ENCODE measurements around the gene FHIT.

The FHIT gene

GRCh38 chr3:60080648-60081047 lies 1170.6 kb downstream of the FHIT start:
- H3K27ac Mint-ChIP-seq = peak overlapping the region in 1 of 2 donors; percentile 85
- H3K4me3 Mint-ChIP-seq = peak overlapping the region; percentile 62 to 87
- ATAC-seq (peak; percentile 92), DNase-seq (peak in 1 of 2 donors; percentile 25)
- no peaks in the 10 kb centered on the region for H3K27me3 Mint-ChIP-seq
- H3K9me3 Mint-ChIP-seq = peaks cover 8 to 11% of the 10 kb centered on the region in 2 donors
- H3K4me1 Mint-ChIP-seq = peaks cover 59% of the 10 kb centered on the region

GRCh38 chr3:60079076-60079475 lies 1172.2 kb downstream of the FHIT start:
- Mint-ChIP-seq H3K4me1 (peaks cover 60% of the 10 kb centered on the region), H3K27me3 (no peaks in the 10 kb centered on the region), H3K4me3 (peak overlapping the region; percentile 54 to 87), H3K27ac (peak overlapping the region in 1 of 2 donors; percentile 99), H3K9me3 (peaks cover 0 to 14% of the 10 kb centered on the region in 2 donors)
- ATAC-seq (peak; percentile 84), DNase-seq (peak; percentile 26 to 66)

- Mint-ChIP-seq H3K4me3 (peak overlapping the region in 1 of 2 donors; percentile 73), H3K27ac (peak overlapping the region in 1 of 2 donors; percentile 80), H3K9me3 (peaks cover 13 to 25% of the 10 kb centered on the region in 2 donors), H3K4me1 (peaks cover 51% of the 10 kb centered on the region), H3K27me3 (no peaks in the 10 kb centered on the region)
- no peak for ATAC-seq
- DNase-seq = no peak
Measured at GRCh38 chr3:60076331-60076730, 1174.9 kb downstream of the FHIT start.

- H3K27ac Mint-ChIP-seq = no peak overlapping the region
- H3K27me3 Mint-ChIP-seq = no peaks in the 10 kb centered on the region
- H3K4me3 Mint-ChIP-seq = peak overlapping the region in 1 of 2 donors; percentile 13
- DNase-seq (no peak), ATAC-seq (peak; percentile 69)
- H3K4me1 Mint-ChIP-seq = peaks cover 33% of the 10 kb centered on the region
- peaks cover 18 to 25% of the 10 kb centered on the region in 2 donors for H3K9me3 Mint-ChIP-seq
Measured at GRCh38 chr3:60073942-60074341, 1177.3 kb downstream of the FHIT start.

GRCh38 chr3:60073228-60073627 lies 1178.0 kb downstream of the FHIT start:
- H3K9me3 Mint-ChIP-seq = peaks cover 18 to 25% of the 10 kb centered on the region in 2 donors
- no peaks in the 10 kb centered on the region for H3K27me3 Mint-ChIP-seq
- peak overlapping the region in 1 of 2 donors; percentile 13 for H3K4me3 Mint-ChIP-seq
- ATAC-seq = no peak
- DNase-seq = no peak
- peaks cover 26% of the 10 kb centered on the region for H3K4me1 Mint-ChIP-seq
- H3K27ac Mint-ChIP-seq = peak overlapping the region in 1 of 2 donors; percentile 7

GRCh38 chr3:60070366-60070765 lies 1180.9 kb downstream of the FHIT start:
- H3K4me1 Mint-ChIP-seq = peaks cover 31% of the 10 kb centered on the region
- H3K27me3 Mint-ChIP-seq = no peaks in the 10 kb centered on the region
- no peak overlapping the region for H3K27ac Mint-ChIP-seq
- no peak overlapping the region for H3K4me3 Mint-ChIP-seq
- peaks cover 18 to 25% of the 10 kb centered on the region in 2 donors for H3K9me3 Mint-ChIP-seq
- DNase-seq = no peak
- no peak for ATAC-seq

- no peaks in the 10 kb centered on the region for H3K9me3 Mint-ChIP-seq
- H3K4me3 Mint-ChIP-seq = peak overlapping the region in 1 of 2 donors; percentile 64
- H3K27ac Mint-ChIP-seq = peak overlapping the region in 1 of 2 donors; percentile 79
- peak; percentile 62 for ATAC-seq
- no peak for DNase-seq
- H3K4me1 Mint-ChIP-seq = peaks cover 32% of the 10 kb centered on the region
- H3K27me3 Mint-ChIP-seq = no peaks in the 10 kb centered on the region
Measured at GRCh38 chr3:60065227-60065868, 1185.9 kb downstream of the FHIT start.

- peak; percentile 85 for ATAC-seq
- DNase-seq = no peak
- no peak overlapping the region for H3K27ac Mint-ChIP-seq
- no peaks in the 10 kb centered on the region for H3K27me3 Mint-ChIP-seq
- H3K4me1 Mint-ChIP-seq = peaks cover 26% of the 10 kb centered on the region
- H3K4me3 Mint-ChIP-seq = peak overlapping the region in 1 of 2 donors; percentile 64
- H3K9me3 Mint-ChIP-seq = peaks cover 0 to 3% of the 10 kb centered on the region in 2 donors
Measured at GRCh38 chr3:60064210-60065178, 1186.8 kb downstream of the FHIT start.

- ATAC-seq = no peak
- peak overlapping the region in 1 of 2 donors; percentile 41 for H3K27ac Mint-ChIP-seq
- peaks cover 10 to 14% of the 10 kb centered on the region in 2 donors for H3K9me3 Mint-ChIP-seq
- H3K27me3 Mint-ChIP-seq = no peaks in the 10 kb centered on the region
- no peak for DNase-seq
- peaks cover 46% of the 10 kb centered on the region for H3K4me1 Mint-ChIP-seq
- H3K4me3 Mint-ChIP-seq = peak overlapping the region in 1 of 2 donors; percentile 31
Measured at GRCh38 chr3:60056404-60056803, 1194.8 kb downstream of the FHIT start.

GRCh38 chr3:60055765-60056164 lies 1195.5 kb downstream of the FHIT start:
- DNase-seq = no peak

GRCh38 chr3:60053526-60054265 lies 1197.6 kb downstream of the FHIT start:
- DNase-seq (peak in 1 of 2 donors; percentile 37), ATAC-seq (peak; percentile 75)
- H3K9me3 Mint-ChIP-seq = peaks cover 10 to 17% of the 10 kb centered on the region in 2 donors
- peak overlapping the region in 1 of 2 donors; percentile 74 for H3K27ac Mint-ChIP-seq
- H3K4me1 Mint-ChIP-seq = peaks cover 51% of the 10 kb centered on the region
- H3K4me3 Mint-ChIP-seq = peak overlapping the region; percentile 24 to 44
- no peaks in the 10 kb centered on the region for H3K27me3 Mint-ChIP-seq

More at GRCh38 chr3:60055765-60056164, 1195.5 kb downstream of the FHIT start:
- peaks cover 15 to 16% of the 10 kb centered on the region in 2 donors for H3K9me3 Mint-ChIP-seq
- H3K4me3 Mint-ChIP-seq = no peak overlapping the region
- H3K27me3 Mint-ChIP-seq = no peaks in the 10 kb centered on the region
- H3K27ac Mint-ChIP-seq = peak overlapping the region in 1 of 2 donors; percentile 77
- H3K4me1 Mint-ChIP-seq = peaks cover 46% of the 10 kb centered on the region
- no peak for ATAC-seq

- Mint-ChIP-seq H3K4me1 (peaks cover 43% of the 10 kb centered on the region), H3K27me3 (no peaks in the 10 kb centered on the region), H3K9me3 (peaks cover 15 to 53% of the 10 kb centered on the region in 2 donors), H3K4me3 (peak overlapping the region; percentile 50 to 74), H3K27ac (peak overlapping the region; percentile 98 to 99)
- ATAC-seq (peak; percentile 95), DNase-seq (peak; percentile 37 to 80)
Measured at GRCh38 chr3:60048447-60048848, 1202.8 kb downstream of the FHIT start.

- Mint-ChIP-seq H3K27ac (peak overlapping the region; percentile 98 to 99), H3K4me3 (peak overlapping the region; percentile 50 to 74)
- peak in 1 of 2 donors; percentile 16 for DNase-seq
Measured at GRCh38 chr3:60047426-60048200, 1203.6 kb downstream of the FHIT start.

GRCh38 chr3:60046210-60046609 lies 1205.0 kb downstream of the FHIT start:
- Mint-ChIP-seq H3K27me3 (no peaks in the 10 kb centered on the region), H3K27ac (peak overlapping the region in 1 of 2 donors; percentile 72), H3K9me3 (peaks cover 15 to 53% of the 10 kb centered on the region in 2 donors), H3K4me3 (no peak overlapping the region), H3K4me1 (peaks cover 26% of the 10 kb centered on the region)
- DNase-seq (no peak), ATAC-seq (no peak)

More at GRCh38 chr3:60047426-60048200, 1203.6 kb downstream of the FHIT start:
- Mint-ChIP-seq H3K9me3 (peaks cover 15 to 54% of the 10 kb centered on the region in 2 donors), H3K4me1 (peaks cover 35% of the 10 kb centered on the region), H3K27me3 (no peaks in the 10 kb centered on the region)
- peak; percentile 9 for ATAC-seq
